IMR-90 (cell line): ENCODE data around the gene EMSY.

Experiments used
- POLR2A ChIP-seq: IDR thresholded peaks from 2 replicates; pipeline ENCODE4 v1.6.1; 2012; ENCODE audit warnings: mild to moderate bottlenecking, low read depth, low read length
- RCOR1 ChIP-seq: IDR thresholded peaks from 2 replicates; pipeline ENCODE4 v1.6.1; 2012; ENCODE audit warnings: mild to moderate bottlenecking, low read length, improper control_type of control experiment; ENCODE audit not compliant: insufficient replicate concordance

DNA sequence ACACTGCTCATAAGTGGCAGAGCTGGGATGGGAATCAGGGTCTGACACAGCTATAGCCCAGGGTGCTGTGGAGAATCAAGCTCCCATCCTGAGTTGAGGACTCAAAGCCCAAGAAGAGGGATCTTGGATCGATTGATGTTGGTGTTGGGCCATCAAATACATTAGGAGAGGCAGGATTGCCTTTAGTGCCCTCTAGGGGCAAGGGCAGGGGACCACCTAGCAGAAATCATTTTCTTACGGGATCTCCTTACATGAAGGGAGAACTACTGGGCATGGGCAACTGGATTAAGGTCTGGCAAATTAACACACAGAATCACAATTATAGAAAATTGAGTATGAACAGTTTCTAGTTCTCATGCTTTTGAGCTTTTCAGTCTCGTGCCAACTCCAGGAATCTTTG is 24.9 kb upstream of the EMSY start:
- TF ChIP-seq RCOR1 (no peak), POLR2A (no peak)
